Endometrial microvascular endothelial cells (primary cell): ENCODE results near the gene CISD3. TPM values are rescaled to one million over a fixed set of nuclear protein-coding genes. Genes with fewer than 3 reads are reported as not detected.

Source experiments
- in situ Hi-C: cut with HindIII; loops from 2 replicates; pipeline ENCODE4 v1.10.0; 2017; ENCODE audit warnings: low sequenced_read_pairs, low pct_unique_long_range_greater_than_20kb; ENCODE audit errors: inconsistent ontology term
- total RNA-seq: library from RNA; depleted of rRNA; stranded (reverse); fragments of >200 nt; gene quantifications from one replicate; pipeline ENCODE4 v1.2.3, GENCODE V29; 2015; ENCODE audit errors: inconsistent ontology term

Gene CISD3
- total RNA-seq = 3.7 TPM

DNA sequence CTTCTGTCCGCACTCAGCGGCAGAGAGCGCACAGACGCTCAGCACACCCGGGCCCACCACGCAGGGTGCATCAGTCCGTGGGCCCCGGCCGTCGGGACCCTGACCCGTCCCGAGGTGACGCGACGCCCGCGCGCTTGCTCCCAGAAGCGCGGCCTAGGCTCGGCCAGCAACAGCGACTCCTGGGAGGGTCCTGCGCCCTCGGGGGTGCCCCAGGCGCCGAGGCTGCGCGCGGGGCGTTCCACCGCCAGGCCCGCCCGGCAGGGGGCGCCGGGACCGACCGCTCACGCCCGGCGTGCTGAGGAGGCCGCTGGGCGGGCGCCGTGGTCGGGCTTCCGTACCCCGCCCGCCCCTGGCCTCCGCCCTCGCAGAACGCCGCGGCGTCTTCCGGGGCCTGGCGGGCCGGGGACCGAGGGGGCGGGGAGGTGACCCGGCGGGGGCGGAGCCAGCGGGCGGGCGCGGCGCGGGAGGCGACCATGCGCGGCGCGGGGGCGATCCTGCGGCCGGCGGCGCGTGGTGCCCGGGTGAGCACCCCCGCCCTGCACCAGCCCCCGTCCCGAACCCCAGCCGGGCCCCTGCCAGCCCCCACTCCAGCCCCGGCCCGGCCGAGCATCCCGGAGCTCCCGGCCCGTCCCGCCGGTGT lies at the start of gene CISD3:
Gene CISD3, plus strand, starts transcription at position 456 of the 640 bp plus-strand sequence. Its CDS starts 18 bp downstream, at position 474.
- in situ Hi-C loops = no loop called here

- in situ Hi-C loops = no loop called here
These were observed 49.0 kb upstream of the CISD3 start for GRCh38 chr17:38681096-38681495.

GRCh38 chr17:38685491-38685890 lies 44.6 kb upstream of the CISD3 start:
- in situ Hi-C loops = no loop called here

GRCh38 chr17:38687286-38687685 lies 42.9 kb upstream of the CISD3 start:
- in situ Hi-C loops = no loop called here

- in situ Hi-C loops = no loop called here
These were observed 39.8 kb upstream of the CISD3 start for GRCh38 chr17:38690386-38690785.

DNA sequence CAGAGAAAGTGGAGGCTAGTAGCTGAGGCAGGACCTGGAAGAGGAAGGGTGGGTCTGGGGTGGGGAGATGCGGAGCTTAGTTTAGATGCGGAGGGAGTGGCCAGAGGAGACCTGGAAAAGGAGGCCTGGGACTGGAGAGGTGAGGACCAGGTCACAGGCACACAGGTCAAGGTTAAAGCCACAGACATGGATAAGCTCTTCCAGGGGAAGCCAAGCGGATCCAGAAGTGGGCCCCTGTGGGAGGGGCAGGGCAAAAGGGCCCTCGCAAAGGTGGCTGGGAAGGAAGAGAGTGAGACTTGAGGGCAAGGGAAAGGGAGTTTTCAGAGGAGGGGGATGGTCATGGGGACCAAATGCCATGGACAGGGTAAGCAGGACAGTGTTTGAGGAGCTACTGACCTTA lies 39.0 kb upstream of the CISD3 start:
- in situ Hi-C loops = no loop called here

GRCh38 chr17:38693700-38694329 lies 36.3 kb upstream of the CISD3 start:
- in situ Hi-C loops = no loop called here

GRCh38 chr17:38697061-38697820 lies 32.9 kb upstream of the CISD3 start:
- in situ Hi-C loops = no loop called here

- in situ Hi-C loops = no loop called here
These were observed 31.4 kb upstream of the CISD3 start for GRCh38 chr17:38698760-38699159.

GRCh38 chr17:38701504-38702165 lies 28.5 kb upstream of the CISD3 start:
- in situ Hi-C loops = no loop called here

GRCh38 chr17:38702166-38702915 lies 27.8 kb upstream of the CISD3 start:
- in situ Hi-C loops = no loop called here

DNA sequence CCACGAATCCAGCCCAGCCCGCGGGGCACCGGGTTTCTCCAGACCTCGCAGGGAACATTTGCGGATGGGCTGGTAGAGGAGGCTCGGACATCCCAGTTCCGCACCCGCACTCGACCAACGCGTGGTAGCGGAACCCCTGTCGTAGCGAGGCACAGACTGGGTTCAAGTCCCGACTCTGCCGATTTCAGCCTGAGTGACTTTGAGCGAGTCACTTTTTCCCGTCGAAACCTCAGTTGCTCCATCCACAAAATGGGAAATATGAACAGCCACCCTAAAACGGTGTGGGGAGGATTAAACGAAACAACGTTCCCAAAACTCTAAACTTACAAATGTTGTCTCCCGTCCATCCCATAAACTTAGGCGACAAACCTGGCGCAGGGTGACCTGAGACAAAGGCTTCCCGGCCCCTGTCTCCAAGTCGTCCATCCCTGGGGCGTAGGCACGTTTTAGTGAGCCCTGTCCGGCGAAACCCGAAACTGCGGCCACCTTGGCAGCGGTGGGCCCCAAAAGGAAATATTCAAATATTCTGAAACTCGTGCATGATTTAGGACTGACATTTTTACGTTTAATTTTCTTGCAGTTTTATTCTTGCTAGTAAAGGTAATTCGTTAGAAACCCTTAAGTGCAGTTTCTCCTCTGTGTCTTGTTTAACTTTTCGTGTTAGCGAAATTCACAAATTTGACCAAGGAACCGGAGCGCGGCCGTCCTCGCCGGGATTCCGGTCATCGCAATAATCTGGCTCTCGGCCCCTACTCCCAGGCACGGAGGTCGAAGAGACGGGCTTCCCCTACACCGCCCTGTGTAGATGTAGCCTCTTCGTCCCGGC lies 27.0 kb upstream of the CISD3 start:
- in situ Hi-C loops = no loop called here

DNA sequence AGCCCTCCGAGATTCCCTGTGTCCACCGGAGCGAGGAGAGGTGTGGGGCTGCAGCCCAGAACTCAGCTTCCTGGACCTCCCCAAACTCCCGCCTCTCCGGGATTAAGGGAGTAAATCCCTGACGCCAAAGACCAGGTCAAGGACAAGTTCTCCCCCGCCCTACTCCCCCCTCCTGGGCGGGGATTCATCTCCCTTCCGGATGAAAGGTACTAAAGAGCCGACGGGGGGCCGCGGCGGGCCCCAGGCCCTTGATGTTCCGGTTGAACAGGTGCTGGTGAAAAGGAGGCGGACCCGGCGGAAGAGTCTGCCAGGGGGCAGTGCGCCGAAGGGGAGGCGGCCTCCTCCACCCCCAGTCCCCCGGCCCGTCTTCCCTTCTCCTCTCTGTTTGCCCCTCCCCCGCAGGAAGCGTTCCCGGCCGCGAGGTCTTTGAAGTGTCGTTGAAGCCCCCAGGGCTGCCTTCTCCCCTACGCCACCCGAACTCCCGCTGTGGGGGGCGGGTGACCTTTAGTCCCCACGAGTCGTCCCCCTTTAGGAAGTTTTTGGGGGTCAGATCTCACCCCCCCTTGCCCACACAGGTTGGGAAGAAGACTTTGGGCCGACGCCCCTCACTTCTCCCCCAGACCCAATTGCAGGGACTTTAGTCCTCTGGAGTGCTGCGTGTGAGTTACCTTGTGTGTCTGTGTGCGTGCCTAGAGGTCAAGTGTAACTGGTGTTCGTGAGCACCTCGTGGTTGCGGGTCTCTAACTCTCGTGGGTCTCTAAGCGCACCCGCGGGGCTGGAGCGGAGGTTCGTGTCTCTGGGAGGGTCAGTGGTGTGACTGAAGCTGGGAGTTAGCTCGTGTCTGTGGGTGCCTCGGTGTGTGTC lies 26.2 kb upstream of the CISD3 start:
- in situ Hi-C loops = no loop called here

DNA sequence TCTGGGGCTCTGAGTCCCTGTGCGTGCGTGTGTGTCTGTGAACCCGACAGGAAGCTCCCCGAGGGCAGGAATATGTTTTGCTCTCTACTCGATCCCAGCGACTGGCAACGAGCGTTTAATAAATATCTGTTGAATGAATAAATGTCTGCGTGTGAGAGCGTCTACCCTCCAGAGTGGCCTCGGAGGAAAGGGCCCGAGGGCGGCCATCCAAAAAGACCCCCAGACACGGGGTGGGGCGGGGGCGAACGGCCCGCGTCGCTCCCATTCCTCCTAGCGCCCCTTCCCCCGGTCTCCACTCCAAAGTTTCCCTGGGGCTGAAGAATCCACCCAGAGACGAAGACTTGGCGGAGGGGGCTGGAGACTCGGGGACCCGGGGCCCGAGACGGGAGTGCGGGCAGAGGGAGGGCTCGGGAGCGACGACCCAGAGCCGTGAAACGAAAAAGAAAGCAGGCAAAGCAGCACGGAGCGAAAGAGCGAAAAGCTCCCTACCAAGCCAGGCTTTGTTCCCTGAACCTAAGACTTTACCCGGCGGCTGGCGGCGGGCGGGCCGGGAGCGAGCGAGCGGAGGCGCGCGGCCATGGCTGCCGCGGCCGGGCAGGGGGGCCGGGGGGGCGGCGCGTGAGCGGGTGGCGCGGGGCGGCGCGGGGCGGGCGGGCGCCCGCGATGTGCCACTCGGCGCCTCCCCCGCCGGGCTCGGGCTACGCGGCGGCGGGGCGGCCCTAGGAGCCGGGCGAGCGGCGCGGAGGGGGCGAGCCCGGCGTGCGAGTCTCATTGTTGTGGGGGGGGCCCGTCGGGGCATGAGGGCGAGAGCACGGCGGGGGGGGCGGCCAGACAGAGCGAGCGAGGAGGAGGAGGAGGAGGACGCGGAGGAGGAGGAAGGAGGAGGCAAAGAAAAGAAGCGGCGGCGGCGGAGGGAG lies 25.3 kb upstream of the CISD3 start, which contains the start of gene MLLT6:
Gene MLLT6, plus strand, starts transcription at position 668 of the 917 bp plus-strand sequence. CDS start 360 bp downstream, outside the sequence.
- in situ Hi-C loops = no loop called here

- in situ Hi-C loops = no loop called here
These were observed 24.7 kb upstream of the CISD3 start for GRCh38 chr17:38705523-38705802.

GRCh38 chr17:38705803-38706504 lies 24.2 kb upstream of the CISD3 start:
- in situ Hi-C loops = no loop called here
